CD4-positive, alpha-beta T cell treated with Interleukin-15 for 4 hours (primary cell): ENCODE data around the gene GPR26.

Source experiments
- DNase-seq: peaks from one replicate; pipeline ENCODE4 v3.0.0-alpha.2; 2020; ENCODE audit warnings: low spot score

Gene GPR26

DNA sequence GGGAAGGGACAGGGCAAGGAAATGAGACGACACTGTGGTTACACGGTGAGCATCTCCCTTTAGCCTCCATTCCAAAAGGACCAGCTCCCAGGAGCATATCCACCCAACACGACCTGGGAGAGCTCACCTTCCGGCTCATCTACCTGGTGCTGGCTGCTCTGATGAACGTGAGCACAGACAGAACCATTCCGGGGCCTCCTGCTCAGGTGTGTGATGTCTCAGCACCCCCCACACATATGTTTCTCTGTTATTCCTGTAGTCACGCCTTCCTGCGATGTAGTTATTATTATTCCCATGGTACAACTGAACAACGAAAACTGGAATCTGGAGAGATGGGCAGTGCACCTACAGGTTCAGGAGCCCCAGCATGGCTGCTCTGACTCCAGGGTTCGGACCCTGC, 20.5 kb upstream of the GPR26 start:
- DNase-seq, result no peak

GRCh38 chr10:123648595-123648994, 17.6 kb upstream of the GPR26 start:
- no peak for DNase-seq

DNA sequence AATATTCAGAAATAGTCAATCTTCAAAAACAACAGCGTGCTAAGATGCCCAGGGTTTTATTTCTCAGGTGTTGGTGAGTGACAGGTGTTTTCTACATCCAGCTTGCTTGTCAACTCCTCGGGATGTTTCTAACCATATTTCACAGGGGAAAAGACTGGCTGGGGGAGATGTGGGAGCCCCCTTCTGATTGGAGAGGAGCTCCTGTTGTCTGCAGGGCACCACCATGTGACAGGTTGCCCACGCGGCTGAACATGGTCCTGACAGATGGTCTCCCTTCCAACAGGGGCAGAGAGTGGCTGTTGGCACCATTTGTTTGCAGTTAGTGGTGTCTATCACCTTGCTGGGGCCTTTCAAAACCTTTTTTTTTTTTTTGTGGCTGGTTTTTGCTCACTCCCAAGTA, 16.5 kb upstream of the GPR26 start:
- no peak for DNase-seq

DNA sequence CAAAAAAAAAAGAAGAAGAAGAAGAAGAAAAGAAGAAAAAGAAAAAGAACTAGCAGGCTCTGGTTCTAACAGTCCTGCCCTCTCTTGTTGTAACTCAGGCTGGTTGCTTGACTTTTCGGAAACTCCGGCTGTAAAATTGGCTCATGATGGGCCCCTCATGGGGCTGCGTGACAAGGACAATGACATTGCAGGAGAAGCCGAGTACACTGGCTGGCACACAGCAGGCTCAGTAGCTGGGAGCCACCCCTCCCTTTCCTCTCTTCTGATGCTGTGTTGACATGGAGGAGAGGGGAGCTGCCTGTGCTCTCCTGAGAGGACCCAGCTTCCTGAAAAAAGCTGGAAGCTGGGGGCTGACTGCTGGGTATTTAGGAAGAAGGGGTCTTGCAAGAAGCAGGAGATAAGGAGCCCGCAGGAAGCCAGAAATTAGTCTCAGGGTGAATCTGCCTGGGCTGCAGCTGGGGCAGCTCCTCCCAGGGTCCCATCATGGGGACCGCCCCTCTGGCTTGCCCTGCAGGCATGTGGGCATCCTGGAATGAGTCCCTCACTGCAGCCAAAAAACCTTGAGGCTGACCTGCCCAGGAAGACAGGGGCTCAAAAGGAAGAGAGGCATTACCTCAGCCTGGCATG, 14.6 kb upstream of the GPR26 start:
- no peak for DNase-seq

DNA sequence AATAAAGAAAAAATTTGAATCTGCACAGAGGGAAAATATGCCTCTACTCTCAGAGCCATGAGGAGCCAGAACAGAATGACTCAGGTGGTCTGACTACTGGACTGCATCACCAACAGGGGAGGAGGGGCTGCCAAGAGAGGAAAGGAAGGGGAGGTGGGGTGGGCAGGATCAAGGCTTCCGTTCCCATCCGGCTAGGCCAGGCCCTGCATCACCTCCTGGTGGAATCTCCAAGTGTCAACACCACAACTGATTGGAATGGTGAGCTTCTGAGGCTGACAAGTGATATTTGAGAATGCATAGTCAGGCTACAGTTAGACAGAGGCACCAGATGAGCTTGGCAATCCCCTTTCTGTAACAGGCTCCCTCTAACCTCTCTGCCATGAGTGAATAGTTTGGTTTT, 10.4 kb upstream of the GPR26 start:
- DNase-seq, result no peak

GRCh38 chr10:123663522-123663921, 2.6 kb upstream of the GPR26 start:
- no peak for DNase-seq

DNA sequence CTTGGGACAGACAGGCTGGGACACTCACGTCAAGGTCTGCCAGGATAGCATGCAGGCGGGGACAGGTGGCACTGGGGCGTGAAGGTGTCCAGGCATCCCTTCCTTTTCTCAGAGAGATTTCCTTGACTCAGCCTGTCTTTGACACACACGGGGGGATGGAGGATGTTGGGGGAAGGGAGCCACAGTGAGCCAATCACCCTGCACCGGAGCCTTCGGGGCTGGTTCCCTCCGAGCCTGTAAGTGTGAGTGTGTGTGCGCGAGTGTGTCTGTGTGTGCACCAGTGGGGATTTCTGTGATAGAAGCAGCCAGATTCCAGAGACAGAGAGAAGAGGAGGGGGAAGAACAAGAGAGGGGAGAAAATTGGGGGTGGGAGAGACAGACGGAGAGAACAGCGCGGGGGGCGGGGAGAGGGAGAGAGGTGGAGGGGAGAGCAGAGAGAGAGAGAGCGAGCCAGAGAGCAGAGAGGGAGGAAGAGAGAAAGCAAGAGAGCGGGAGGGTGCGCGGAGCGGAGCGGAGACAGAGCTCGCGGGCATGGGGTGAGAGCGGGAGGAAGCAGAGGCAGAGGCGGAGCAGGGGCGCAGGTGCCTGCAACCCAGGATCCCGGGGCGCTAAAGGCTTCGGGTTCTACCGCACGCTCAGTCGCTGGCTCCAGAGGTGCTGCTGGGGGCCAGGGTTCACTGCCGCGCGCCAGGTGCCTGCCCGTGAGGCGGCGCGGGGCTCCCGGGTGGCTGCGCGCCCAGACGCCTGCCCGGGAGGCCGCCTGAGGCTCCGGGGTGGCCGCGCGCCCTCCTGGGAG, 466 bp upstream of the GPR26 start:
- no peak for DNase-seq

- DNase-seq, result no peak
Measured at GRCh38 chr10:123669886-123670285, 3.7 kb downstream of the GPR26 start.

DNA sequence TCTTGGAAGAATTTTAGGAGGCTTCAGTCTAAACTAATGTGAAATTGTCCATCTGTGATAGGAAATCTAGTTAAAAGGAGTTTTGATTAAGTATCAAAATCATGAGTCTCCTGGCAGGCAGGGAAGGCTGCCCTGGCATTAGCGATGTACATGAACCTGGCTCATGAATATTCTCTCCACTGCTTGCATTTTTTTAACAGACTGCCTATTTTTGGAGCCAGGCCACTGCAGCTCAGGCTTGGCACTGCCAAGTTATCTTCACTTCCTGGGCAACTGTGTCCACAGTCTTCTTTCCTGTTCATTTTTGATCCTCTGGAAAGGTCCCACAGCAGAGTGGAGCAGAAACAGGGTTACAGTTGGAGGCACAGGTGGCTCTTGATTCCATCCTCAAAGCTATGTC, 7.0 kb downstream of the GPR26 start:
- no peak for DNase-seq

DNA sequence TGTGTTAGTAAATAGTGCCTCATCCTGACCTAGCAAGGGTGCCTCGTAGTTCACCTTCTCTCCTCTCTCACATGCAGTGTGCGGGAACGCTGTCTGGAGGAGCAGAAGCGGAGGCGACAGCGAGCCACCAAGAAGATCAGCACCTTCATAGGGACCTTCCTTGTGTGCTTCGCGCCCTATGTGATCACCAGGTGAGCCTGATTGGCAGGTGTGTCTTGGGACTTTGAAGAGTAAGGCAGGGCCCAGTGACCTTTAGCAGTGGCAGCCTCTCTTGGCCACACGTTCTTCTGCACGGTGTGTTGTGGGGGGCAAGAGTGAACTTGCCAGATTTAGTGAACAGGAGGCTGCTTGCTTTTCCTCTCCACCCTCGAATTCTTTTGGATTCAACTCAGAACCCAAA, 8.6 kb downstream of the GPR26 start:
- no peak for DNase-seq

DNA sequence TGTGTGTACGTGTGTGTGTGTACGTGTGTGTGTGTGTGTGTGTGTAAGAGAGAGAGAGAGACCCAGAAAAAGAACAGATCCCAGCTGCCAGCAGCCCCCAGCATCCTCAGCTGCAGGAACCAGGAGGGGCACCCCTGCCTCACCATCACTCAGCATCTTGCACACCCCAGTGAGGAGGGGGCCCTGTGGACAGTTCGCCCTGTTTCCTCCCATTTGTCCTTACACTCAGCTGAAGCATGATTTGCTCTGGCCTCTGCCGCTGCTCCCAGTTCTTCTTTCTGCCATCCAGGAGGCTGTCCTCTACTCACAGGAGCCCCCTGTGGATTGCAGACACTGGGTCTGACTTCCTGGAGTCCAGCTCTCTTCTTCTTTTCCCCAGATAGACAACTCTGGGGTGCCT, 9.7 kb downstream of the GPR26 start:
- no peak for DNase-seq

GRCh38 chr10:123677556-123677955, 11.4 kb downstream of the GPR26 start:
- no peak for DNase-seq

GRCh38 chr10:123678376-123678775, 12.2 kb downstream of the GPR26 start:
- DNase-seq, result no peak

DNA sequence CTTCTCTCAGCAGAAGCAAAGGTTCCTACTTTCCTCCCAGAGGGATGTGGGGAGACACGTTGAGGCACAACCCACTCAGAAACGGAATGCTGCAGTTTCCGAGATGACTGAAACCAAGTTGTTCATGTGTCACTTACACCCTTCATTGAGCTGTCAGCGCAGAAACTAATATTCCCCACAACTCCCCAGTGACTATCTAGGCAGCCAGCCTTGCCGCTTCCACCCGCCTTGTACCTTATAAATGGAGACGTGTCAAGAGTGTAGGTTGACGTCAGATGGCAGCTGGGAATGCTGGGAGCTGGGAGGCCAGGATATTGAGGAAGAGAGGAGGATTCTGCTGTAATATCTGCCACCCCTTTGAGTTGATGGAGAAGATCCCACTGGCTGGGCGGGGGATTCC, 15.1 kb downstream of the GPR26 start:
- no peak for DNase-seq

GRCh38 chr10:123682477-123682876, 16.3 kb downstream of the GPR26 start:
- no peak for DNase-seq

DNA sequence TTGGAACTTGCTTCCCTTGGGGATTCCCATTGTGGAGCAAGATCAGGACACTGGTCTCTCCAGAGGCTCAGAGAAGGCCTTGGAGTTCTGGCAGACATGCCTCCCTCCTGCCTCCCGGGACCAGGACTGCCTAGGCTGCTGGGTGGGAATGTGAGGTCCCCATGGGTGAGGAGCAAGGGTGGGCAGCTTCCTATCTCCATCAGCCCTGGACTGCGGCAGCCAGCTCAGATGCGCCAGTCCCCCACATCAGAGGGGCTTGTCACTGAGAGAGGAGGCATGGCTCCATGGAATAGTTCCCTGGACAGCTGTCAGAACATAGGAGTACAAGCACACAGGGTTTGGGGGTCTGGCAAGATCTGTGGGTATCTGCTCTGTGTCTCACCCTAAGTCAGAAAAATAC, 17.3 kb downstream of the GPR26 start:
- no peak for DNase-seq

- no peak for DNase-seq
Measured at GRCh38 chr10:123683865-123684264, 17.7 kb downstream of the GPR26 start.

DNA sequence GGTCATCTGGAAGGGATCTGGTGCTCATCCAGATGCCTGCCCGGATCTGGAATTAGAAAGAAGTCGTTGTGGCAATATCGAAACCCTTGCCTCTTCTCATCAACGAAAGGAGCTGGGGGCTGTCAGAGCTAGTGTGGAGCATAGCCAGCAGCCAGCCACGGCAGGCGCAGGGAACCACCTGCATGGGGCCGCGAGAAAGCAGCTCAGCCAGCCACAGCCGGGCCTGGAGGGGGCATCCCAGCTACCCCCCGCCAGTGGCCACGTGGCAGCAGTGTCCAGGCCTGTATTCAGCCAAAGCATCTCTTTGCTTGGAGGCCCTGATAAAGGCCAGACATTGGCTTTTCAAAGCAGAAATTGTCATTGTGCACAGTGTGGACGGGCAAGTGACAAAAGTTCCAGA, 19.1 kb downstream of the GPR26 start:
- no peak for DNase-seq

GRCh38 chr10:123687758-123688157, 21.6 kb downstream of the GPR26 start:
- DNase-seq, result no peak

DNA sequence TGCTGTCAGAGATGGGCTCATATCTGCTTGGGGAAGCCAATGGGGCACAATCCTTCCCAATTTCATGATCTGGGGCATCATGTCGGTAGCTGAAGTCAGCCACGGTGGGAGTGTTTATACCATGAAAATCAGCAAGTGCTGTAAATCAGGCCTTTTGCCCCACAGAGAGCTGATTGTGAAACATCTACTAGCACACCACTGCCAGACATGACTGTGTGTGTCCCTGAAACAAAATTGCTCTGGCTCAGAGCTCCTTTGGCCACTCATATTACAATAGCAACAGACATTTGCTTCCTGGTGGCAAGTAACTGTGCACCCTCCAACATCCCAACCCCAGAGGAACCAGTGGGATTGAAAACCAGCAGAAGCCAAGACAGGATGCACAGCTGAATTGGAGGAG, 23.7 kb downstream of the GPR26 start:
- no peak for DNase-seq

- no peak for DNase-seq
Measured at GRCh38 chr10:123703195-123703790, 37.1 kb downstream of the GPR26 start.

GRCh38 chr10:123704076-123704475, 37.9 kb downstream of the GPR26 start:
- no peak for DNase-seq

DNA sequence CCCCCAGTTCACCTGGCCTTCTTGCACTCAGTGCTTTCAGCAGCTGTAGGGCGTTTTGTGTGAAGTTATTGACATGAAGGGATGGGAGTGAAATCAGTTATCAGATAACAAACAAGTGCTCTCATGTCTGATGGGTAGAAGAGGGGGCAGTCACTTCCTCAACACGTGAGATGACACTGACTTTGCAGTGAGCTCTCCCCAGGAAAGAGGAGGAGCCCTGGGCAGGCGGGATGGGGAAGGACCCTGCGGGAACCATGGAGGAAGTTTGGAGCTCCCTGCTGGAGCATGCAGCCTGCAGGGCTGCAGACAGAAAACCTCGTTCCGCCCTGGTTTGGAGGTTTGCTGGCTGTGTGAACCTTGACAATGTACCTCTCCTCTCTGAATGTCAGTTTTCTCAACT, 38.7 kb downstream of the GPR26 start:
- no peak for DNase-seq

DNA sequence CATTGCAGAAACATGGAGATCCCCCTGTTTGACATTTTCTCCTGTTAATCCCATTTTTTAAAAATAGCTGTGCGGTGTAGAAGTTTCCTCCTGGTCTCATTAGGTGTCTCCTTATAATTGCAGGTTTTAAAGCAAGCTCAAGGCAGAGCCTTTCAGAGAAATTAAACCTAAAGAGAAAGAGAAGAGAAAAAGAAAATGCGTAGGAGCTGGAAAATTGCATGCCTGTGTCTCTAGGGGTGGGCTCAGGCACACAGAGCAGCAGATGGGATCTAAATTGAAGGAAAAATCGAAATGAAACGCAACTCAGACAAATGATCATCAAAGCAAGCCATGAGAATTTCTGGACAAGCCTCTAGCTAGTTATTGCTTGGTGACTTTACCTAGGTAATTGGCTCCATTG, 40.1 kb downstream of the GPR26 start:
- no peak for DNase-seq
